Measurements from ENCODE around the gene SLC7A9.
"Not testable (repeated sequence)": the region's sequence is repeated elsewhere in the genome, so short reads cannot be mapped to it uniquely, and the experiment has no call there.

Gene SLC7A9

DNA sequence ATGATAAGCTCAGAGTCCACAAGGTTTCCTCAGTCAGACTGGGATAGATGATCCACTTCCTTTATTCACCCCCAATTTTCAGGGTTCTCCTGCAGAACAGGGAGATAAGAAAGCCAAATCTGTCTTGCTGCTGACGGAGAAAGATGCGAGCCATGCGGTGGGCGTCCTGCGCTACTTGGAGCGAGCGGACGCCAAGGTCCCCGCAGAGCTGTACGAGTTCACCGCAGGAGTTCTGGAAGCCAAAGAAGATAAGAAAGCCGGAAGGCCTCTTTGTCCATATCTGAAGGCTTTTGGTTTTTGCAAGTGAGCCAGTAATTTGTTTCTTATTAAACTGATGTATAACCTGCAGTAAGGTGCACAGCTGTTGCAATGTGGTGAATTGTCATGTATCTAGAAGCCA, 66.7 kb downstream of the SLC7A9 start:
- no peak for DNase-seq (ENCODE audit: low read depth in 2 of 2)

GRCh38 chr19:32800754-32801153, 68.8 kb downstream of the SLC7A9 start:
- no peak for DNase-seq (ENCODE audit: low read depth in 2 of 2)

- DNase-seq (ENCODE audit: low read depth in 2 of 2): no peak
Observed at GRCh38 chr19:32800191-32800590, 69.4 kb downstream of the SLC7A9 start.

- no peak for DNase-seq (ENCODE audit: low read depth in 2 of 2)
Observed at GRCh38 chr19:32798201-32798600, 71.4 kb downstream of the SLC7A9 start.

DNA sequence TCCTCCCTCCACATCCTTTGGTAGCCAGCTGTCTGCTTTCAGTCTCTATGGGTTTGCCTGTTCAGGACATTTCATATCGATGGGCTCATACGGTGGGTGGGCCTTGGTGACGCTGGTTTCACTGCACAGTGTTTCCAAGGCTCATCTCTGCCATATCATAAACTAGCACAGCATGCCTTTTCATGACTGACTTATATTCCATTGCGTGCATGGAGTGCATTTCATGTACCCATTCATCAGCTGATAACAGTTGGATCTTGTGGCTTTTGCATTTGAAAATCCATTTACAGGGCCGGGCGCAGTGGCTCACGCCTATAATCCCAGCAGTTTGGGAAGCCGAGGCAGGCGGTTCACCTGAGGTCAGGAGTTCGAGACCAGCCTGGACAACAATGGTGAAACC, 80.1 kb downstream of the SLC7A9 start:
- no peak for DNase-seq (ENCODE audit: low read depth in 2 of 2)

- not testable (repeated sequence) for DNase-seq (ENCODE audit: low read depth in 2 of 2)
Observed at GRCh38 chr19:32787895-32788294, 81.7 kb downstream of the SLC7A9 start.

- DNase-seq (ENCODE audit: low read depth in 2 of 2): not testable (repeated sequence)
Observed at GRCh38 chr19:32787161-32787813, 82.3 kb downstream of the SLC7A9 start.

DNA sequence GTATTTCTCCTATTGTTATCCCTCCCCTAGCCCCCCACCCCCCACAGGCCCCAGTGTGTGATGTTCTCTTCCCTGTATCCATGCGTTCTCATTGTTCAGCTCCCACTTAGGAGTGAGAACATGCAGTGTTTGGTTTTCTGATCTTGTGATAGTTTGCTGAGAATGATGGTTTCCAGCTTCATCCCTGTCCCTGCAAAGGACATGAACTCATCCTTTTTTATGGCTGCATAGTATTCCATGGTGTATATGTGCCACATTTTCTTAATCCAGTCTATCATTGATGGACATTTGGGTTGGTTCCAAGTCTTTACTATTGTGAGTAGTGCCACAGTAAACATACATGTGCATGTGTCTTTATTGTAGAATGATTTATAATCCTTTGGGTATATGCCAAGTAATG, 87.5 kb downstream of the SLC7A9 start:
- not testable (repeated sequence) for DNase-seq (ENCODE audit: low read depth in 2 of 2)

- DNase-seq (ENCODE audit: low read depth in 2 of 2): no peak
Observed at GRCh38 chr19:32781280-32781679, 88.3 kb downstream of the SLC7A9 start.

Data from stimulated activated CD4-positive, alpha-beta T cell treated with anti-CD3 and anti-CD28 coated beads, Interleukin-4, amount 100 ng/mL, for 48 hours (primary cell).